Activated CD4-positive, alpha-beta memory T cell treated with anti-CD3 and anti-CD28 coated beads, Interleukin-2, amount 10 ng/mL, durations not matched to agents 7 days and 5 days (primary cell): ENCODE measurements around the gene LGALS12. TPM values are rescaled to one million over a fixed set of nuclear protein-coding genes. Genes with fewer than 3 reads are reported as not detected.

Source experiments
- CTCF ChIA-PET: fragments of 350-600 bp; sonication (Branson Sonifier 250); formaldehyde crosslinking; loops from one replicate; lab custom pipeline; 2021; ENCODE audit warnings: antibody characterized with exemption, inconsistent platforms; lab: Charles Lee
- POLR2A ChIA-PET: fragments of 350-600 bp; sonication (Branson Sonifier 250); formaldehyde crosslinking; loops from one replicate; lab custom pipeline; 2021; ENCODE audit warnings: antibody characterized with exemption; lab: Charles Lee
- DNase-seq: peaks from one replicate; pipeline ENCODE4 v3.0.0-alpha.2; 2020
- H3K27ac Mint-ChIP-seq: one replicate; pipeline ENCODE4 v1.8.0; 2021; ENCODE audit warnings: mild to moderate bottlenecking, mixed read lengths
- H3K27me3 Mint-ChIP-seq: one replicate; pipeline ENCODE4 v1.8.0; 2021; ENCODE audit warnings: mixed read lengths
- H3K36me3 Mint-ChIP-seq: one replicate; pipeline ENCODE4 v1.8.0; 2021; ENCODE audit warnings: low read depth, mixed read lengths
- H3K4me1 Mint-ChIP-seq: one replicate; pipeline ENCODE4 v1.8.0; 2021; ENCODE audit warnings: mixed read lengths
- H3K4me3 Mint-ChIP-seq: one replicate; pipeline ENCODE4 v1.8.0; 2021; ENCODE audit warnings: mild to moderate bottlenecking, mixed read lengths
- H3K9me3 Mint-ChIP-seq: one replicate; pipeline ENCODE4 v1.8.0; 2021; ENCODE audit warnings: mixed read lengths
- total RNA-seq, 2 experiments: library from RNA; stranded (reverse); gene quantifications; one replicate each; pipeline ENCODE4 v1.2.3, GENCODE V29; 2021

Gene LGALS12
- total RNA-seq, 2 experiments from 2014 or later = not detected

DNA sequence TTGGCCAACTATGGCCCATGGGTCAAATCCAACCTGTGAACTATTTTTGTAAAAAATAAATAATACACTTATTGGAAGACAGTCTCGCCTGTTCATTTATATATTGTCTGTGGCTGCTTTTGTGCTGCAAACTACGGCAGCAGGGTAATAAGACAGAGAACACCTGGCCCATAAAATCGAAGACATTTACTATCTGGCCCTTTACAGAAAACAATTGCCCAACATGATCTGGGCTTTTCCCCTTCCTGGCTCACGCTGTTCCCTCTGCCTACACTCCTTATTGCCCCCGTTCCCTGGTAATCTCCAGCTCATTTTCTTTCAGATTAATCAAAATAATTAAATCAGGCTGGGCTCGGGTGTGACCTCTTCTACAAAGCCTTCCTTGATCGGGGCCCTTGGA is 51.7 kb downstream of the LGALS12 start:
- H3K9me3 Mint-ChIP-seq = no peaks in the 10 kb centered on the region
- H3K4me3 Mint-ChIP-seq = no peak overlapping the region
- no peaks in the 10 kb centered on the region for H3K27me3 Mint-ChIP-seq
- DNase-seq = no peak
- ChIA-PET CTCF (no interaction called here), POLR2A (interaction anchor here (2.4 kb wide), 1 partner anchor 21 kb away, joined by 10 read pairs; the partner anchor contains the start of gene PLAAT4)
- no peaks in the 10 kb centered on the region for H3K36me3 Mint-ChIP-seq
- peaks cover 41% of the 10 kb centered on the region for H3K4me1 Mint-ChIP-seq
- H3K27ac Mint-ChIP-seq = no peak overlapping the region

DNA sequence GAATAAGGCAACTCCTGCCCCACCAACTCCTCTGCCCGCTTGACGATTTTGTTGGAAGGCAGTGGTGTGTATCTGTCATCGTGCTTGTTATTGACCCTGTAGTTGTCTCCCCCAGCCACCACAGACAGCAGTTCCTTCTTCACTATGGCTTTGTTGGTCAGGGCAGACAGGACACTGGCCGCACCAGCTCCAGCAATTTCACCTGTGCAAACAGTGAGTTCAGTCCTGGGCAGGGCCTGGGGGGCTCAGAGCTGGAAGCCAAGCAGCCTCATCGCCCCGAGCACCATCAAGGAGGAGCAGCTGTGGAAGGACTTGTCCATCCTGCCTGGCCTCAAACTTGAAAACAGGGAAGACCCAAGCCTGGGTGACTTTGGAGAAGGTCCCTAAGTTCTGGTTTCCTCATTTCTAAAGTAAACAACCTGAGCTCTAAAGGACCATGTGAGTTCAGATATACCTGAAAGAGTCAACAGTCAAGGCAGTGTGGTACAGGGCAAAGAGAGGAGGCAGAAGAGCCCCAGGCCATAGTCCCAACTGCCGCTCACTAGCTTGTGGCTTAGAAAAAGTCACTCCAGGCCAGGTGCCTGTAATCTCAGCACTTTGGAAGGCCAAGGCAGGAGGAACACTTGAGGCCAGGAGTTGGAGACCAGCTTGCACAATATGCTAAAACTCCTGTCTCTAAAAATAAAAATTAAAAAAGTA is 52.7 kb downstream of the LGALS12 start:
- ChIA-PET CTCF (interaction anchor here (0.8 kb wide), 1 partner anchor 22 kb away, joined by 3 read pairs; the partner anchor contains the start of gene PLAAT4), POLR2A (interaction anchor here (1.0 kb wide), 1 partner anchor 8 kb away, joined by 3 read pairs; no protein-coding TSS in a partner anchor)
- no peak for DNase-seq
- no peaks in the 10 kb centered on the region for H3K36me3 Mint-ChIP-seq
- no peak overlapping the region for H3K27ac Mint-ChIP-seq
- no peaks in the 10 kb centered on the region for H3K9me3 Mint-ChIP-seq
- H3K27me3 Mint-ChIP-seq = no peaks in the 10 kb centered on the region
- no peak overlapping the region for H3K4me3 Mint-ChIP-seq
- peaks cover 35% of the 10 kb centered on the region for H3K4me1 Mint-ChIP-seq

DNA sequence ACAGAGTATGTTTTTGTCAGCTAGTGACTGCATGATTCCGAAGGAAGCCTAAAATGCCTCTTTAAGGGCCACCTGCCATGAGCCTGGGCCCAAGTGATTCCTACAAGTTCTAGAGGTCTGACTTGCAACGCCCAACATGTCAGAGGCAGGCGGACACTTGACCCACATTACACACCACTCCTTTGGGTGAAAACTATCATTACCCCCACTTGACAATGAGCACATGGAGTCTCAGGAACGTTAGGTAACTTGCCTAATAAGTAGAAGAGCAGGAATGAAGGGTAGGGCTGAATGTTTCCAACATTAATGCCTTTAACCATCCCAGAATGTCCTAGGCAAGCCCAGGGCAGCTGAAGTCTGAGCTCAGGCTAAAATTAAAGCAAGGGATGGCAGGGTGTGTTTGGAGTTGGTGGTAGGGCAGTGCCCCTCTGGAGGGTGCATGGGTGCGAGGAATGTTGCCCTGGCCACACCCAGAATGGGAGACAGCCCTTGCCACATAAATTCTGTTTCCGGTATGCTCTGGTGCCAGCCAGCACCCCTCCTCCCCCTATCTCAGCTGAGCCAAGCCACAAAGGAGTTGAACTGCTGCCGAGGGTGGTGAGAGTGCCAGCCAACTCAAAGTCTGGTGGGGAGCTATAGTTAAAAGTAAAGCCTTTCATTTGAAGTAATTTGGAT is 54.8 kb downstream of the LGALS12 start:
- no peak for DNase-seq
- no peak overlapping the region for H3K4me3 Mint-ChIP-seq

GRCh38 chr11:63563201-63564055 is 57.5 kb downstream of the LGALS12 start, which contains the start of gene PLAAT2:
PLAAT2 (minus strand) TSS chr11:63563379; CDS start chr11:63563324, 55 bp downstream.
- Mint-ChIP-seq H3K4me3 (no peak within 1 kb of the TSS), H3K4me1 (peaks cover 60% of the 10 kb centered on the region), H3K9me3 (no peaks in the 10 kb centered on the region), H3K36me3 (no peaks in the 10 kb centered on the region), H3K27me3 (no peaks in the 10 kb centered on the region), H3K27ac (no peak within 1 kb of the TSS)
- ChIA-PET CTCF (interaction anchor here (0.8 to 1.6 kb wide), 4 partner anchors 10 to 84 kb away, joined by 4 to 7 read pairs (median 4); no protein-coding TSS in a partner anchor), POLR2A (interaction anchor here (0.8 to 4.7 kb wide), 7 partner anchors 8 to 107 kb away, joined by 3 to 26 read pairs (median 4); partner anchors contain the start of genes ATL3 and PLAAT4)
- DNase-seq = no peak

More for the DNA sequence above, 54.8 kb downstream of the LGALS12 start:
- H3K4me1 Mint-ChIP-seq = peaks cover 37% of the 10 kb centered on the region
- H3K27me3 Mint-ChIP-seq = no peaks in the 10 kb centered on the region
- POLR2A ChIA-PET = interaction anchor here (1.6 kb wide), 1 partner anchor 23 kb away, joined by 5 read pairs; no protein-coding TSS in a partner anchor
- CTCF ChIA-PET = no interaction called here
- H3K36me3 Mint-ChIP-seq = no peaks in the 10 kb centered on the region
- H3K9me3 Mint-ChIP-seq = no peaks in the 10 kb centered on the region
- H3K27ac Mint-ChIP-seq = no peak overlapping the region

DNA sequence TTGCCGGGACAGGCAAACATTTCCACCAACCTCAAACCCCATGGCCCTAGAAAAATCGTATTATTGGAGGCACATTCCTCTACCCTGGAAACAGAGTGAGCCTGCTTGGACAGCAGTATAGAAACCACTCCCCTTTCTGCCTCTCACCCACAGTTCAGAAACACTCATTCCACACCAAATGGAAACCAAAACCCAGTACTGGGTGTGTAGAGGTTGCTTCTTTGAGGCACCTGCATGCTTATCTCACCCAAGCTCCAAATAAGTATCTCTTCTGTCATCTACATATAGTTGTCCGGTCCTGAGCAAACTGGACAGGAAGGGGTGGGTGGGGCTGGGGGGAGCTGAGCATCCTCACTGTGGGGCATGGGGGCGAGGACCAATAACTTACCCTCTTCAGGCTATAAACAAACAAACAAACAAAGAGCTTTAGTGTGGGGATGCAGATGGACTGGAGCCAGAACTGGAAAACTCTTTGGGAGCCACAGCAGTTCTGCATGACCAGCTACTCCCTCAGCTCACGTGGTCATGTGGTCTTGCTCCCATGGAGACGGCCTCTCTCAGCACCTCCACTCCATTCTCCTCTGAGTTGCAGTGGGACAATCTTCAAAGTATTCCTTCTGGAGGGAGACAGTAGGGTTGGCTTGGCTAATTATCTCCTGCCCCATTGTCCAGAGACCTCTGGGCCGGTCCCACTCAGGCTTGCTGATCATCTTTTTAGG is 58.3 kb downstream of the LGALS12 start:
- H3K27me3 Mint-ChIP-seq = no peaks in the 10 kb centered on the region
- ChIA-PET CTCF (interaction anchor here (0.8 to 1.6 kb wide), 3 partner anchors 9 to 27 kb away, joined by 3 to 7 read pairs (median 4); no protein-coding TSS in a partner anchor), POLR2A (interaction anchor here (0.6 to 4.7 kb wide), 7 partner anchors 9 to 106 kb away, joined by 3 to 26 read pairs (median 4); partner anchors contain the start of genes ATL3 and PLAAT4)
- no peaks in the 10 kb centered on the region for H3K9me3 Mint-ChIP-seq
- peak; percentile 41 for DNase-seq
- no peak overlapping the region for H3K4me3 Mint-ChIP-seq
- H3K36me3 Mint-ChIP-seq = no peaks in the 10 kb centered on the region
- peak overlapping the region; percentile 22 for H3K27ac Mint-ChIP-seq
- peaks cover 64% of the 10 kb centered on the region for H3K4me1 Mint-ChIP-seq

DNA sequence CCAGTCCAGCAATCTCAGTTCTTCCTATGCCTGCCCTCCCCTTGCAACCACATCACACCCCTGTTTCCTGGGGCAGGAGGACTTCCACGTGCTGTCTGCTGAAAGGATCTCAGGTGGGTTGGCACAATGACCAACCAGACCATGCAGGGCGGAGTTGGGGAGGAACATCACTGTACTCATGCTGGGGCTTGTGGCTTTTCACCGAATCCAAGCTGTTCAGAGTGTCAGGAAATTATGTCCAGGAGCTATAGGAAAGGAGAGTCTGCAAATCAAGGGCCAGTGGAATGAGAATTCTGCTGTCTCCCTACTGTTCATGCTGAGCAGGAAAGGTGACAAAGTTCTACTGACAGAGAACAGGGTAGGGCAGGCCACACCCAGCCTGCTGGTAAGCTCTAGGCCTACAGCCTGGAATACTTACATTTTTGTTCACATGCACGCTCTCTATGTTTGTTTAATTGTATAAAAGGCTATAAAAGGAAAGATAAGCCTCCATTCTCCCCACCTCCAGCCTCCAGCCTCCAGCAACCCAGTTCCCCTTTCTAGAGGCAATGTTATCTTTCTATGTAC is 59.0 kb downstream of the LGALS12 start:
- Mint-ChIP-seq H3K36me3 (no peaks in the 10 kb centered on the region), H3K4me3 (no peak overlapping the region), H3K27me3 (no peaks in the 10 kb centered on the region), H3K27ac (peak overlapping the region; percentile 22), H3K4me1 (peaks cover 63% of the 10 kb centered on the region), H3K9me3 (no peaks in the 10 kb centered on the region)
- DNase-seq = no peak
- ChIA-PET CTCF (interaction anchor here (0.9 to 1.6 kb wide), 2 partner anchors 8 to 22 kb away, joined by 3 to 7 read pairs; no protein-coding TSS in a partner anchor), POLR2A (interaction anchor here (1.2 to 4.7 kb wide), 4 partner anchors 10 to 105 kb away, joined by 4 to 26 read pairs (median 11); partner anchors contain the start of genes ATL3 and PLAAT4)

Other genes starting within 250 kb of the LGALS12 start
- not detected for gene SLC22A9, start 136.3 kb upstream of the LGALS12 start, total RNA-seq
- gene PLAAT5, start 14.9 kb upstream of the LGALS12 start, total RNA-seq = not detected
- gene PLAAT4, start 30.7 kb downstream of the LGALS12 start, total RNA-seq = 100 to 1,000 TPM; 104 to 106 TPM
- not detected for gene PLAAT2, start 57.3 kb downstream of the LGALS12 start, total RNA-seq
- gene PLAAT3, start 108.3 kb downstream of the LGALS12 start, total RNA-seq = 10 to 100 TPM; 13.1 to 14.9 TPM
- gene ATL3, start 165.3 kb downstream of the LGALS12 start, total RNA-seq = 10 to 100 TPM; 33.0 to 33.2 TPM
- gene RTN3, start 175.4 kb downstream of the LGALS12 start, total RNA-seq = 10 to 100 TPM; 68.2 to 75.6 TPM